Panc1 (cell line): ENCODE data around the gene ZG16. TPM values are rescaled to one million over a fixed set of nuclear protein-coding genes. Genes with fewer than 3 reads are reported as not detected.
"Not testable (repeated sequence)": the region's sequence is repeated elsewhere in the genome, so short reads cannot be mapped to it uniquely, and the experiment has no call there.

Experiments used
- ATAC-seq: fragments of 200-7000 bp; cut with Tn5 transposase; 2 replicates; pipeline ENCODE4 v1.9.1; 2020; ENCODE audit warnings: mild to moderate bottlenecking, moderate library complexity
- BruUV-seq: library from RNA; stranded (reverse); fragments of 400-500 nt; replicated peaks from 2 replicates; lab custom pipeline; 2021; lab: Mats Ljungman, UMichigan
- CTCF ChIA-PET: fragments of 300-600 bp; sonication (Branson Sonifier 250); formaldehyde crosslinking; loops from one replicate; lab custom pipeline; 2022; ENCODE audit warnings: antibody characterized with exemption; lab: Charles Lee
- POLR2A ChIA-PET: fragments of 300-600 bp; sonication (Branson Sonifier 250); formaldehyde crosslinking; loops from one replicate; lab custom pipeline; 2022; ENCODE audit warnings: antibody characterized with exemption; lab: Charles Lee
- DNase-seq: peaks from one replicate; pipeline ENCODE4 v3.0.0-alpha.2; 2010; ENCODE audit warnings: low read depth, low spot score
- H3K27ac ChIP-seq: 2 replicates; pipeline ENCODE4 v1.5.1; 2011; ENCODE audit warnings: mild to moderate bottlenecking, low read length, inconsistent platforms
- H3K27me3 ChIP-seq: fragments of 200-500 bp; sonication (Bioruptor generic); 2 replicates; pipeline ENCODE4 v1.6.0; 2014; ENCODE audit warnings: low read length, inconsistent platforms; ENCODE audit not compliant: control insufficient read depth, insufficient read depth
- H3K36me3 ChIP-seq: fragments of 200-500 bp; sonication (Bioruptor generic); 2 replicates; pipeline ENCODE4 v1.5.1; 2014; ENCODE audit warnings: inconsistent platforms, mild to moderate bottlenecking, low read length, moderate library complexity; ENCODE audit not compliant: control insufficient read depth, insufficient read depth
- H3K4me1 ChIP-seq: 2 replicates; pipeline ENCODE4 v1.5.1; 2011; ENCODE audit warnings: inconsistent platforms, mild to moderate bottlenecking, low read length, moderate library complexity; ENCODE audit not compliant: control insufficient read depth, insufficient read depth
- H3K4me3 ChIP-seq, 2 experiments: 2 replicates each; pipeline ENCODE4 v1.5.1; 2011 to 2012; ENCODE audit warnings: low read depth in 2 of 2, low read length in 2 of 2, mild to moderate bottlenecking in 2 of 2, inconsistent platforms in 1 of 2, moderate library complexity in 1 of 2
- H3K9me3 ChIP-seq: fragments of 200-500 bp; sonication (Bioruptor generic); 2 replicates; pipeline ENCODE4 v1.5.1; 2014; ENCODE audit warnings: low read depth, mild to moderate bottlenecking, inconsistent platforms, low read length, moderate library complexity; ENCODE audit not compliant: control insufficient read depth, insufficient read depth
- CTCF ChIP-seq: fragments of 450-650 bp; IDR thresholded peaks from 2 replicates; pipeline ENCODE4 v1.5.1; 2017; ENCODE audit warnings: mild to moderate bottlenecking
- POLR2AphosphoS5 ChIP-seq: IDR thresholded peaks from 2 replicates; pipeline ENCODE4 v1.6.1; 2012; ENCODE audit warnings: mild to moderate bottlenecking, low read depth, low read length, moderate library complexity
- REST ChIP-seq, 2 experiments: IDR thresholded peaks; 2 replicates each; pipeline ENCODE4 v1.6.1; 2011 to 2012; ENCODE audit warnings: low read depth in 2 of 2, control low read depth in 1 of 2, low read length in 1 of 2, mild to moderate bottlenecking in 1 of 2, moderate library complexity in 1 of 2; ENCODE audit not compliant: insufficient read depth in 1 of 2
- SIN3A ChIP-seq: IDR thresholded peaks from 2 replicates; pipeline ENCODE4 v1.6.1; 2012; ENCODE audit warnings: low read depth, mild to moderate bottlenecking, low read length, moderate library complexity, borderline replicate concordance; ENCODE audit not compliant: insufficient read depth
- TCF7L2 ChIP-seq: IDR thresholded peaks from 2 replicates; pipeline ENCODE4 v1.6.1; 2011; ENCODE audit warnings: mild to moderate bottlenecking, low read depth, low read length, inconsistent platforms
- in situ Hi-C: cut with HindIII; loops from 2 replicates; pipeline ENCODE4 v1.10.0; 2016; ENCODE audit warnings: low sequenced_read_pairs, low pct_unique_long_range_greater_than_20kb
- intact Hi-C: fragments of 100-400 bp; cut with micrococcal nuclease; formaldehyde crosslinking; loops from one replicate; pipeline ENCODE4 v1.10.0; 2022; ENCODE audit not compliant: unreplicated experiment
- total RNA-seq: library from RNA; stranded (reverse); gene quantifications from one replicate; pipeline ENCODE4 v1.2.1, GENCODE V29; 2021; ENCODE audit not compliant: unreplicated experiment

Gene ZG16
- total RNA-seq, 1 experiment from 2014 or later: not detected

- Histone ChIP-seq H3K4me3 (no peak overlapping the region), H3K9me3 (no peaks in the 10 kb centered on the region), H3K27me3 (no peaks in the 10 kb centered on the region), H3K27ac (no peak overlapping the region), H3K4me1 (no peaks in the 10 kb centered on the region), H3K36me3 (no peaks in the 10 kb centered on the region)
- no peak for ATAC-seq
- no TSS peak for BruUV-seq
- ChIA-PET POLR2A (no interaction called here), CTCF (interaction anchor here (0.6 kb wide), 1 partner anchor 17 kb away, joined by 3 read pairs; no protein-coding TSS in a partner anchor)
- in situ Hi-C loops: no loop called here
- intact Hi-C loops: no loop called here
- DNase-seq: no peak
- TF ChIP-seq CTCF (no peak), SIN3A (no peak), TCF7L2 (no peak), REST (IDR thresholded peaks at IDR 0.05; ENCODE audit: insufficient read depth in 1 of 2, low read depth in 2 of 2, low read length in 1 of 2) (no peak), POLR2AphosphoS5 (no peak)
Measured at GRCh38 chr16:29775742-29776408, 2.2 kb upstream of the ZG16 start.

- Histone ChIP-seq H3K27me3 (no peaks in the 10 kb centered on the region), H3K9me3 (no peaks in the 10 kb centered on the region), H3K27ac (no peak overlapping the region), H3K4me1 (no peaks in the 10 kb centered on the region), H3K4me3 (no peak overlapping the region), H3K36me3 (no peaks in the 10 kb centered on the region)
- TF ChIP-seq POLR2AphosphoS5: no peak
- no peak for TF ChIP-seq TCF7L2
- no peak for TF ChIP-seq REST (IDR thresholded peaks at IDR 0.05; ENCODE audit: insufficient read depth in 1 of 2, low read depth in 2 of 2, low read length in 1 of 2)
- TF ChIP-seq SIN3A: no peak
- TF ChIP-seq CTCF: no peak
- ATAC-seq (no peak), DNase-seq (no peak)
- intact Hi-C loops: no loop called here
- BruUV-seq: no TSS peak
- ChIA-PET CTCF (no interaction called here), POLR2A (no interaction called here)
- in situ Hi-C loops: no loop called here
Measured at GRCh38 chr16:29779474-29779873, 1.4 kb downstream of the ZG16 start.

- BruUV-seq, H3K36me3 ChIP-seq, H3K9me3 ChIP-seq, intact Hi-C loops, DNase-seq, H3K27me3 ChIP-seq, in situ Hi-C loops, POLR2A ChIA-PET, ATAC-seq, H3K27ac ChIP-seq, H3K4me3 ChIP-seq, H3K4me1 ChIP-seq: not testable (repeated sequence)
- CTCF ChIA-PET: interaction anchor here (1.2 kb wide), 1 partner anchor 54 kb away, joined by 4 read pairs; no protein-coding TSS in a partner anchor
Measured at GRCh38 chr16:29783094-29783953, 5.3 kb downstream of the ZG16 start.
